Measurements from ENCODE around the gene ECD. TPM values are rescaled to one million over a fixed set of nuclear protein-coding genes. Genes with fewer than 3 reads are reported as not detected.
"Not testable (repeated sequence)": the region's sequence is repeated elsewhere in the genome, so short reads cannot be mapped to it uniquely, and the experiment has no call there.

ECD gene
- total and polyA plus RNA-seq, 7 experiments from 2014 or later, result 30.2 to 42.7 (median 33.1) TPM

- Mint-ChIP-seq H3K36me3 (peaks cover 0 to 22% (median 10%) of the 10 kb centered on the region in 5 donors), H3K4me3 (no peak overlapping the region), H3K9me3 (peaks cover 0 to 7% (median 0%) of the 10 kb centered on the region in 11 donors), H3K27me3 (no peaks in the 10 kb centered on the region), H3K27ac (peak overlapping the region in 3 of 9 donors; percentile 3 to 17 (median 15)), H3K4me1 (peaks cover 3 to 17% (median 14%) of the 10 kb centered on the region in 7 donors)
- H3K27ac ChIP-seq (ENCODE audit: low read depth, low read length), result no peak overlapping the region
- no peaks in the 10 kb centered on the region for H3K36me3 ChIP-seq (ENCODE audit: control insufficient read depth in 2 of 3, insufficient read depth in 3 of 3, low read length in 3 of 3)
- no peak for ATAC-seq
- no peaks in the 10 kb centered on the region for H3K4me1 ChIP-seq (ENCODE audit: control insufficient read depth in 2 of 2, insufficient read depth in 2 of 2, low read length in 2 of 2)
- H3K4me3 ChIP-seq (ENCODE audit: low read length), result no peak overlapping the region
- H3K27me3 ChIP-seq (ENCODE audit: control insufficient read depth in 2 of 2, insufficient read depth in 2 of 2, low read length in 2 of 2), result no peaks in the 10 kb centered on the region
- no peak for DNase-seq
- ChIA-PET CTCF (interaction anchor here (0.6 to 0.9 kb wide), 5 partner anchors 17 to 844 kb away, joined by 3 to 5 read pairs (median 4); partner anchors contain the start of gene P4HA1), POLR2A (no interaction called here)
- intact Hi-C loops (cut with micrococcal nuclease), result loop anchor here in 1 of 2 donors (5.0 kb wide), 1 partner anchor 139 kb away; the partner anchor contains the start of gene MRPS16
- no peaks in the 10 kb centered on the region for H3K9me3 ChIP-seq (ENCODE audit: control insufficient read depth in 2 of 3, low read length in 3 of 3)
Measured at GRCh38 chr10:73113551-73113950, 54.3 kb downstream of the ECD start.

- Mint-ChIP-seq H3K4me1 (peaks cover 3 to 17% (median 14%) of the 10 kb centered on the region in 7 donors), H3K4me3 (peak overlapping the region in 1 of 10 donors; percentile 94), H3K36me3 (peaks cover 0 to 28% (median 11%) of the 10 kb centered on the region in 5 donors)
- not testable (repeated sequence) for DNase-seq; H3K27me3 Mint-ChIP-seq; H3K4me1 ChIP-seq (ENCODE audit: control insufficient read depth in 2 of 2, insufficient read depth in 2 of 2, low read length in 2 of 2); H3K36me3 ChIP-seq (ENCODE audit: control insufficient read depth in 2 of 3, insufficient read depth in 3 of 3, low read length in 3 of 3); H3K9me3 Mint-ChIP-seq; H3K4me3 ChIP-seq (ENCODE audit: low read length); H3K27ac ChIP-seq (ENCODE audit: low read depth, low read length); ATAC-seq; H3K9me3 ChIP-seq (ENCODE audit: control insufficient read depth in 2 of 3, low read length in 3 of 3); H3K27ac Mint-ChIP-seq; H3K27me3 ChIP-seq (ENCODE audit: control insufficient read depth in 2 of 2, insufficient read depth in 2 of 2, low read length in 2 of 2)
- intact Hi-C loops (cut with micrococcal nuclease), result loop anchor here in 1 of 2 donors (5.0 kb wide), 1 partner anchor 140 kb away; the partner anchor contains the start of gene MRPS16
- CTCF ChIA-PET, result interaction anchor here (1.3 kb wide), 1 partner anchor 16 kb away, joined by 8 read pairs; the partner anchor contains the start of gene P4HA1
- POLR2A ChIA-PET, result interaction anchor here (4.4 kb wide), 1 partner anchor 16 kb away, joined by 33 read pairs; the partner anchor contains the start of gene P4HA1
Measured at GRCh38 chr10:73112032-73112431, 55.8 kb downstream of the ECD start.

- H3K4me1 ChIP-seq (ENCODE audit: control insufficient read depth in 2 of 2, insufficient read depth in 2 of 2, low read length in 2 of 2), result no peaks in the 10 kb centered on the region
- no peaks in the 10 kb centered on the region for H3K9me3 ChIP-seq (ENCODE audit: control insufficient read depth in 2 of 3, low read length in 3 of 3)
- H3K36me3 Mint-ChIP-seq, result peaks cover 0 to 30% (median 14%) of the 10 kb centered on the region in 5 donors
- ChIA-PET POLR2A (interaction anchor here (0.6 to 4.4 kb wide), 4 partner anchors 9 to 536 kb away, joined by 4 to 33 read pairs (median 6); partner anchors contain the start of gene P4HA1), CTCF (interaction anchor here (0.7 to 1.5 kb wide), 5 partner anchors 13 to 49 kb away, joined by 3 to 10 read pairs (median 4); partner anchors contain the start of gene P4HA1)
- peak within 1 kb of the TSS; percentile 78 to 95 (median 90) for H3K27ac Mint-ChIP-seq
- DNase-seq (peak in 8 of 9 donors; percentile 30 to 59 (median 47)), ATAC-seq (peak; percentile 96)
- H3K27me3 Mint-ChIP-seq, result no peaks in the 10 kb centered on the region
- peak within 1 kb of the TSS; percentile 55 for H3K4me3 ChIP-seq (ENCODE audit: low read length)
- peaks cover 3 to 17% (median 14%) of the 10 kb centered on the region in 7 donors for H3K4me1 Mint-ChIP-seq
- no peaks in the 10 kb centered on the region for H3K36me3 ChIP-seq (ENCODE audit: control insufficient read depth in 2 of 3, insufficient read depth in 3 of 3, low read length in 3 of 3)
- peak within 1 kb of the TSS; percentile 76 to 96 (median 94) for H3K4me3 Mint-ChIP-seq
- intact Hi-C loops (cut with micrococcal nuclease), result loop anchor here (1.0 to 5.0 kb wide), 3 partner anchors 13 to 142 kb away; partner anchors contain the start of genes ECD (in 1 of the 2), FAM149B1 (in 1 of the 2) and MRPS16 (in 1 of the 2)
- no peaks in the 10 kb centered on the region for H3K27me3 ChIP-seq (ENCODE audit: control insufficient read depth in 2 of 2, insufficient read depth in 2 of 2, low read length in 2 of 2)
- H3K9me3 Mint-ChIP-seq, result peaks cover 0 to 7% (median 0%) of the 10 kb centered on the region in 11 donors
- H3K27ac ChIP-seq (ENCODE audit: low read depth, low read length), result peak within 1 kb of the TSS; percentile 71
Measured at GRCh38 chr10:73110345-73110849, 57.4 kb downstream of the ECD start, which contains the start of gene NUDT13. TSS of gene NUDT13 (plus strand) at chr10:73110455. CDS start at chr10:73114366, 3,911 bp downstream.

- DNase-seq; intact Hi-C loops (cut with micrococcal nuclease); H3K4me3 ChIP-seq (ENCODE audit: low read length); H3K36me3 ChIP-seq (ENCODE audit: control insufficient read depth in 2 of 3, insufficient read depth in 3 of 3, low read length in 3 of 3); H3K27ac ChIP-seq (ENCODE audit: low read depth, low read length); H3K27me3 ChIP-seq (ENCODE audit: control insufficient read depth in 2 of 2, insufficient read depth in 2 of 2, low read length in 2 of 2); ATAC-seq; H3K9me3 ChIP-seq (ENCODE audit: control insufficient read depth in 2 of 3, low read length in 3 of 3); H3K9me3 Mint-ChIP-seq; H3K4me1 ChIP-seq (ENCODE audit: control insufficient read depth in 2 of 2, insufficient read depth in 2 of 2, low read length in 2 of 2); H3K4me3 Mint-ChIP-seq; H3K27me3 Mint-ChIP-seq: not testable (repeated sequence)
- Mint-ChIP-seq H3K27ac (peak overlapping the region in 2 of 9 donors; percentile 9 to 90), H3K36me3 (peaks cover 0 to 33% (median 14%) of the 10 kb centered on the region in 5 donors), H3K4me1 (peaks cover 3 to 17% (median 14%) of the 10 kb centered on the region in 7 donors)
- CTCF ChIA-PET, result interaction anchor here (1.5 to 1.6 kb wide), 2 partner anchors 12 to 14 kb away, joined by 6 to 10 read pairs; partner anchors contain the start of gene P4HA1
- POLR2A ChIA-PET, result interaction anchor here (0.7 to 4.4 kb wide), 6 partner anchors 9 to 377 kb away, joined by 3 to 33 read pairs (median 4); partner anchors contain the start of gene P4HA1
Measured at GRCh38 chr10:73109248-73109652, 58.6 kb downstream of the ECD start.

GRCh38 chr10:73106301-73106700 lies 61.5 kb downstream of the ECD start:
- ChIA-PET POLR2A (interaction anchor here (0.6 kb wide), 2 partner anchors 424 to 1287 kb away, joined by 3 to 4 read pairs; no protein-coding TSS in a partner anchor), CTCF (no interaction called here)

GRCh38 chr10:73099141-73099540 lies 68.7 kb downstream of the ECD start:
- Mint-ChIP-seq H3K4me1 (peaks cover 13 to 29% (median 23%) of the 10 kb centered on the region in 7 donors), H3K27me3 (peaks cover 0 to 3% (median 0%) of the 10 kb centered on the region in 5 donors), H3K4me3 (no peak overlapping the region), H3K27ac (peak overlapping the region in 2 of 9 donors; percentile 8 to 59), H3K9me3 (no peaks in the 10 kb centered on the region), H3K36me3 (peaks cover 0 to 5% (median 3%) of the 10 kb centered on the region in 5 donors)
- peaks cover 0 to 10% of the 10 kb centered on the region in 2 donors for H3K4me1 ChIP-seq (ENCODE audit: control insufficient read depth in 2 of 2, insufficient read depth in 2 of 2, low read length in 2 of 2)
- H3K9me3 ChIP-seq (ENCODE audit: control insufficient read depth in 2 of 3, low read length in 3 of 3), result no peaks in the 10 kb centered on the region
- ChIA-PET CTCF (interaction anchor here (0.6 kb wide), 2 partner anchors 32 to 129 kb away, joined by 3 read pairs; no protein-coding TSS in a partner anchor), POLR2A (interaction anchor here (0.6 to 1.4 kb wide), 4 partner anchors 10 to 166 kb away, joined by 3 read pairs; no protein-coding TSS in a partner anchor)
- H3K4me3 ChIP-seq (ENCODE audit: low read length), result no peak overlapping the region
- no peak for ATAC-seq
- no peak overlapping the region for H3K27ac ChIP-seq (ENCODE audit: low read depth, low read length)
- no peak for DNase-seq
- no peaks in the 10 kb centered on the region for H3K27me3 ChIP-seq (ENCODE audit: control insufficient read depth in 2 of 2, insufficient read depth in 2 of 2, low read length in 2 of 2)
- H3K36me3 ChIP-seq (ENCODE audit: control insufficient read depth in 2 of 3, insufficient read depth in 3 of 3, low read length in 3 of 3), result peaks cover 0 to 13% (median 0%) of the 10 kb centered on the region in 3 experiments
- intact Hi-C loops (cut with micrococcal nuclease), result loop anchor here in 1 of 2 donors (5.0 kb wide), 1 partner anchor 1053 kb away; the partner anchor contains the start of genes ADK and AP3M1

More at GRCh38 chr10:73106301-73106700, 61.5 kb downstream of the ECD start:
- Histone ChIP-seq H3K4me3 (ENCODE audit: low read length) (no peak overlapping the region), H3K4me1 (ENCODE audit: control insufficient read depth in 2 of 2, insufficient read depth in 2 of 2, low read length in 2 of 2) (no peaks in the 10 kb centered on the region), H3K36me3 (ENCODE audit: control insufficient read depth in 2 of 3, insufficient read depth in 3 of 3, low read length in 3 of 3) (peaks cover 0 to 5% (median 0%) of the 10 kb centered on the region in 3 experiments), H3K27ac (ENCODE audit: low read depth, low read length) (no peak overlapping the region), H3K9me3 (ENCODE audit: control insufficient read depth in 2 of 3, low read length in 3 of 3) (no peaks in the 10 kb centered on the region), H3K27me3 (ENCODE audit: control insufficient read depth in 2 of 2, insufficient read depth in 2 of 2, low read length in 2 of 2) (no peaks in the 10 kb centered on the region)
- DNase-seq, result no peak
- no peaks in the 10 kb centered on the region for H3K27me3 Mint-ChIP-seq
- H3K9me3 Mint-ChIP-seq, result peaks cover 0 to 7% (median 0%) of the 10 kb centered on the region in 11 donors
- H3K4me3 Mint-ChIP-seq, result no peak overlapping the region
- peak overlapping the region in 1 of 9 donors; percentile 25 for H3K27ac Mint-ChIP-seq
- peaks cover 0 to 34% (median 16%) of the 10 kb centered on the region in 5 donors for H3K36me3 Mint-ChIP-seq
- H3K4me1 Mint-ChIP-seq, result peaks cover 3 to 14% (median 12%) of the 10 kb centered on the region in 7 donors
- intact Hi-C loops (cut with micrococcal nuclease), result no loop called here
- ATAC-seq, result no peak
